Measurements from ENCODE around the gene SPAG16.

Gene SPAG16

GRCh38 chr2:214156971-214157370, 872.7 kb downstream of the SPAG16 start:
- no peak for DNase-seq (ENCODE audit: low read depth, low spot score)

GRCh38 chr2:214158851-214159250, 874.6 kb downstream of the SPAG16 start:
- no peak for DNase-seq (ENCODE audit: low read depth, low spot score)

DNA sequence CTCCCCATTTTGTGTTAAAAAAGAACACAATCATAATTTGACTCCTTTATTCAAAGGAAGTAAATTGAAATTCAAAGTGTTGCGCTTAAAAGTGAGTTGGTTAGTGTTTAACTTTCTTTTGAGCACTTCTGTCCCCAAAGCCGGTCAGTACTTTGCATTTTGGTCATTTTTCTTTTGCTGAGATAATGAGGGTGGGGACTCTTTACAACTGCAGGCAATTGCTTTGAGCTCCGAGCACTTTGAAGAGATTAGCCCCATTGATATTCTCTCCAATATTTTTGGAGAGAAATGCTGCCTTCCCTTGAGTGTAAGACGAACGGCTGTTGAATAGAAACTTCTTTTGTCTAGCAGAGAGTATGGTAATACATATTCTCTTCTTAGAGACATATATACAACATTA, 885.0 kb downstream of the SPAG16 start:
- DNase-seq (ENCODE audit: low read depth, low spot score), result no peak

- no peak for DNase-seq (ENCODE audit: low read depth, low spot score)
Measured at GRCh38 chr2:214169736-214170135, 885.5 kb downstream of the SPAG16 start.

GRCh38 chr2:214174563-214174962, 890.3 kb downstream of the SPAG16 start:
- no peak for DNase-seq (ENCODE audit: low read depth, low spot score)

DNA sequence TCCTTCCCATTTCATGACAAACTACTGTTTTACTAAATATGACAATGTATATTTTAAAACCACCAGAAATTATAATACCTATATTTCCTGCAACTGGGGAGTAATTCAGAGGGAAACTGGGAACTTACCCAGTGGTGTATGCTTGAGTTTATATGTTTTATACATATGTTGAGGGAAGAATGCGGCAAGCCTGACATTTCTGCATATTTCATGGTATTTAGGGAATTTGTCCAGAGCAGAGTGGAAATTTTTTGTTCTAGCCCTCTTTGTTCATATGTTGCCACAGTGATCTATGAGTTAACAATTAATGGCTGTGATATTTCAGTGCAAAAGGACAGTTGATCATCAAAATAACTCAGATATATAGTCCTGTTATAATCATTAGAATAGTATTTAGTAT, 895.8 kb downstream of the SPAG16 start:
- no peak for DNase-seq (ENCODE audit: low read depth, low spot score)

DNA sequence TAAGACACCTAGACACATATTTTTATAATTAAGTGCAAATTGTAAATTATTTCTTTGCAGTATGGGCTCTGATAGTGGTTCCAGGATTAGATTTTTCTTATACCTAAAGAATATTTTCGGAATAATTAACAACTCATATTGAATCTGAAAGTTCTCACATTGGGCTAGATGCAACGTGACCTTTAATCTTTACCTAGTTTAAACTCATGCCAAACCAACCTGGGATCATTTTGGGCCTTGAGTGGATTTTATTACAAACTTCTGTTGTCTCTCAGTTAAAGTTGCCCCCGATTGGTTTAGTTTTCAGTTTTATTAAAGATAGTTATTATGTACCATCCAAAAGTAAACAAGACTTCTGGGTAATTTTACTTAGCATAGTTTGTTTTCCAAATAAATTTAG, 896.4 kb downstream of the SPAG16 start:
- no peak for DNase-seq (ENCODE audit: low read depth, low spot score)

GRCh38 chr2:214184461-214184860, 900.2 kb downstream of the SPAG16 start:
- DNase-seq (ENCODE audit: low read depth, low spot score), result no peak

DNA sequence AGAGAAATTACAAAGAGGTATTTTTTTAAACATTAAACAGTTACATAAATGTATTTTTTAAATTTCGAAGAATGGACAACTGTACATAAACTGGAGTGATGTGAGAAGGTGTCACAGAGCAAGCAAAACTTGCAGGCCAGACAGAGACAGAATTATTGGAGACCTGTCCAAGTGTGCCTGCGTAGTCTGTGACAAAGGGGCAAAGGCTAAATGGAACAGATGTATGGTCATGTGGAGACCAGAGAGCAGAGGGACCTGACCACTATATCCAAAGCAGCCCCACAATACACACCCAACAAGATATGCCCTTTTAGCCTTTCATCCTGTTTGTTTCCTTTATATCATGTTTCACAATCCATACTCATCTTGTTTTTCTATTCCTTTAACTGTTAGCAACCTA, 901.3 kb downstream of the SPAG16 start:
- no peak for DNase-seq (ENCODE audit: low read depth, low spot score)

DNA sequence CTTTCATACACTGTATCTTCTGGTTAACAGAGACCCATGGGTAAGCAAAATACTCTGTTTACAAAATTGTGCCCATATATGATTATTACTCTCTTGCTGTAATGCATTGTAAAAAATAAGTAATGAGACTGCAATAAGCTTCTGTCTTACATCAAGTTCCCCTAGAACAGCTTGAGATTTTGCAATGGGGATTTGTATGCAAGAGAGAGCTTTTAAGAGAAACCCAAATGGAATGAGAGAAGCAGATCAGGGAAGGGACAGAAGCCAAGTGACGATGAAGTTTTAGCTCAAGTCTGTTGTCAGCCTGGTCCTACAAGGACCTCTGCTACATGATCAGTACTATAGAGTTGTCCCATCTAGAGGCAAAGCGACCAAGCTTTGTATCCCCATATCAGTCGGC, 908.4 kb downstream of the SPAG16 start:
- DNase-seq (ENCODE audit: low read depth, low spot score), result no peak

DNA sequence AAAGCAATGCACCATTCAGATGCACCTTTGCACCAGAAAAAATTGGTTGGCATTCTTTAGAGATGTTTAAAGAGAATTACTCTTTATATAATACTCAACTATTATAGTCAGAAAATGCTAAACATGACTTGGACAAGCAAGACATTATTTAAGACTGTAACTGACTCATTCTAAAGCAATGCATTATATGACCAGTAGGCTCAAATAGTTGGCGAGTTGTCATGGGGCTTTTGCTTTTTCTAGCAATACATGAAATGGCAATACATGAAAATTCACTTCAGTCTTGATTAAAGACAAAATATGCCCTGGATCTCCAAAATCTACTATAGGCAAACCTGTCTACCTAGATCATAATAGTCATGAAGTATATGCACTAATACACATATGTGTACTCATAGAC, 909.7 kb downstream of the SPAG16 start:
- no peak for DNase-seq (ENCODE audit: low read depth, low spot score)

DNA sequence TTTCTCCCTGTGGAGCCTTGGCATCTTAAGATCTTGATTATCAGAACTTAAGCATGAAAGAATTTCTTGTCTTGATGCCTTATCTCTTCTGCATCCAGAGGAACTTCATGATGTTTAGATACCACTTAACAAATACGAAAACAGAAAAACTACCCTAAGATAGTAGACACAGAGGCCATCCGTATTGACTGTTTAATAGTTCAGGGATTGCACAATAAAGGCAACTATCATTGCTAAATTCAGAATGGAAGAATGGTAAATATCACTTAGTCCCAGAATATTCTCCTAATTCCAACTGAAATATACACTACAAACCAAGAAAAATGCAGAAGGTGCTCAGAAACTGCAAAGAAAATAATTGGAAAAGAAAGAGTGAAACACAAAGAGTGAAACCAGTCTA, 912.0 kb downstream of the SPAG16 start:
- DNase-seq (ENCODE audit: low read depth, low spot score), result no peak

DNA sequence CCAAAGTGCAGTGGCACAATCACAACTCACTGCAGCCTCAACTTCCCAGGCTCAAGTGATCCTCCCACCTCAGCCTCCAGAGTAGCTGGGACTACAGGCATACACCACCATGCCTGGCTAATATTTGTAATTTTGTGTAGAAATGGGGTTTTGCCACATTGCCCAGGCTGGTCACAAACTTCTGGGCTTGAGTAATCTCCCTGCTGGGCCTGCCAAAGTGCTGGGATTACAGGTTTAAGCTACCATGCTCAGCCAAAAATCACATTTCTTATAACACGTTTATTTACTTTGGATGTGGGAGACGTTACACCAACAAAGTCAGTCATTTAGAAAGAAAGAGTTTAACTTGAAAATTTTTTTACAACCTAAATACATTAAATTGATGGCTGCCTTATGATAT, 917.6 kb downstream of the SPAG16 start:
- DNase-seq (ENCODE audit: low read depth, low spot score), result no peak

GRCh38 chr2:214203214-214203613, 919.0 kb downstream of the SPAG16 start:
- DNase-seq (ENCODE audit: low read depth, low spot score), result no peak

DNA sequence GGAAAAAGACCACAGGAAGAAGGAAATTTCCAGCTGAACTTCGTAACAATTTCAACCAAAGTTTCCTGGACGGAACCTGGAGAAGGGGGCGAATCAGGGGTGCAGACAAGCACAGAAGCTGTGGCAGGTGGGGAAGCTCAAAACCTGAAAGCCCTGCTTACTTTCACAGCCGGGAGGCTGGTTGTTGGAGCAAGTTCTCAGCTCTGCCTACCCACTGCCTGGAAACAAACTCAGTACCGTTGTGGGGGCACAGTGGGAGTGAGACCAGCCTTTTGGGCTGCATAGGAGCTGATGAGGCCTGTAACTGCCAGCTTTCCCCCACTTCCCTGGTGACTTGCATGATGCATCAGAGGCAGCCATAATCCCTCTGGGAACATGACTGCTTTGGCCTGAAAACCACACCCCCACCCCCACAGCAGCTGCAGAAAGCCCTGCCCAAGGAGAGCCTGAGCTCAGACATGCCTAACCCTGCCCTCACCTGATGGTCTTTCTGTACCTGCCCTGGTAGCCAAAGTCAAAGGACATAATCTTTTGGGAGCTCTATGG, 919.6 kb downstream of the SPAG16 start:
- no peak for DNase-seq (ENCODE audit: low read depth, low spot score)

DNA sequence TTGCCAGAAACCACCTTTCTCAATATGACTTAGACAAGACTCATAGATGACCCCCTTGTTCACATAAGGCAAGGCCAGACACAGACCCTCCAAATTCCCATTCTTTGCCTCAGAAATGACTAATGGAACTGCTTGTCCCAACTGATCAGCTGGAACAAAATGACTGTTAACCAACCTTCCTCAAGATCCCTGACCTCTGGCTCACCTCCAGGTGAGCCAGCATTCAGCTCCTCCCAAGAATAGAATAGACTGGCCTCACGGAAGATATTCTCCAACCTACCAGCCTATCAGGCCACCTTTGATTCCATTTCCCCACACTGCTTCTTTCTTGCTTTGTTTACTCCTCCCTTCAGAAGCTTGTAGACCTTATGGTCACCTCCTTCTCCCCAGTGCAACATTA, 930.8 kb downstream of the SPAG16 start:
- DNase-seq (ENCODE audit: low read depth, low spot score), result no peak

DNA sequence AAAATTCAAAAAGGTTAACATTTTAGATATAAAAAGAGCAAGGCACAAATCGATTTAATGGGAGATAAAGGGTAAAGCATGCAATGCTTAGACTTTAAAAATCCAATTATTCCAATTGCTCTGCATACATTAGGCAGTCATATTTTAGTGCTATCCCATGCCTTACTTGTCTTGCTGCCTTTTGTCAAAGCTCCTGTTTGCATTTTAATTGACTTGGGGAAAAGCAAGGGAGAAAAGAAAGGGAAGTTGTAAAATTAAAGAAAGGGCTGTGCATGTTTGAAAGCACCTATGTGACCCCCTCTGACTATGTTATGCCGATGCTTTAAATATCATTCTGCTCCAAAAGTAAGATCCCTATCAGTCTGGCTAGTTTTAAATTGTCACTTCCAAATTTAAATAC, 932.9 kb downstream of the SPAG16 start:
- no peak for DNase-seq (ENCODE audit: low read depth, low spot score)

GRCh38 chr2:214217599-214217998, 933.3 kb downstream of the SPAG16 start:
- DNase-seq (ENCODE audit: low read depth, low spot score), result no peak

DNA sequence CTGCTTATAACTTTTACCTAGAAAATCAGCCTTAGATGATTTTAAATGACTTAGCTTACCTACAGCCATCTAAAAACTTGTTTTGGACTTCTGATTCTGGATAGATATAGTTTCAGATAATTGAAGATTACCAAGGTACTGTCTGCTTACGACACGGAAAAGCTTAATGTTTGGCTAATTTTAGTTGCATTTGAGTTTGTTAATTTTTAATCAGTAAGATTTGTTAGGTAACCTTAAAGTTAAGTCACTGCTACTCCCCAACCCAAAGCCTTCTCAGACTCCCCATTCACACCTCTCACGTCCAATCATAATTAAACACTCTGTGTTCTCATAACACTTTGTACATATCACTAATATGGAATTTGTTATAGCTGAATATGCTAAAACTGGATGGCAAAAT, 936.0 kb downstream of the SPAG16 start:
- DNase-seq (ENCODE audit: low read depth, low spot score), result no peak

GRCh38 chr2:214226061-214226460, 941.8 kb downstream of the SPAG16 start:
- DNase-seq (ENCODE audit: low read depth, low spot score), result no peak

DNA sequence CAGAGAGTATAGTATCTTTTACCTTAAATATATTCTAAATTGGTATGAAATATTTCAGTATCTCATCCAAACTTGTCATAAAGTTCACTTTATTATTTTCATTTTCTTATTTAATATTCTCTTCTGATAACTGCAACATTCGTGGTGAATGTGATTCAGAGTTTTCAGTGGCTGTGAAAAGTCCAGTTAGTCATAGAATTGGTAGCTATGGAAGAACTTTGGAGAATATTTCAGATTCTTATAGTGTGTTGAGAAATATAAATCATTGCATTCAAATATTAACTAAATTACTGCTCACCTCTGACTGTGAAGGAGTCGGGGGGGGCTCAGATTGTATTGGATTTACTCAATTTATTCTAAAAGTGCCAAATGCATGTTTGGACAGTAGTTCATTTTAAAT, 948.0 kb downstream of the SPAG16 start:
- DNase-seq (ENCODE audit: low read depth, low spot score), result no peak

DNA sequence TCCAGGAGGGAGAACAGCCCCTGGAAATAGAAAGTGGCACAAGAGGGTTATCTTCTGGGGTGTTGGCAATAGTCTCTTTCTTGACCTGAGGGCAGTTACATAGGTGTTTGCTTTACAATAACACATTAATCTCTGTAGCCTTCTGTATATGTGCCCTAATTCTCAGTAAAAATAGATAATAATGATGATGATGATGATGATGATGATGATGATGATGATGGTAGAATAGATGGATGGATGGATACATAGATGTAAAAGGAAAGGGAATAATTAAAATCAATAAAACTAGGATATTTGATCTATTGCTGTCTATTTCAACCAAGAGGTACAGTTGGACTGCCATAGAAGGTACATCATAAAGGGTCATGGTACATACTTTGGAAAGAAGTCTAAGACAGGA, 948.9 kb downstream of the SPAG16 start:
- DNase-seq (ENCODE audit: low read depth, low spot score), result no peak

GRCh38 chr2:214242797-214243196, 958.5 kb downstream of the SPAG16 start:
- no peak for DNase-seq (ENCODE audit: low read depth, low spot score)

DNA sequence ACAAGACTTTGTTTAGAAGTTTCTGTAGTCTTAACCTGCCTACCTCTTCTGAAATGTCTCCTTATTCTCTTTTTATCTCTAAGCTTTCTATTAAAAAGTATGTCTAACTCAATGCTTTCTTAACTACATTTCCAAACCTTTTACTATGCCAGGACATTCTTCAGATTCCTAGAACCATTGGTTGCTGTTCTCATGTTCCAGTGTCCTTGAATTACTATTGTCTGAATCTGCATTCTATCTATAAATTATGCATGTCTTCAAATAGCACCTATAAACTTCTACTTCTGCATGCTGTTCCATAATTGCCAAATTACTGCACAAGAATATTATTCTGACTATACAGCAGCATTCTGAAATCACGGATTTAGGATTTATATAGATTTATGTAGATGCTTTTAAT, 960.6 kb downstream of the SPAG16 start:
- peak; percentile 9 for DNase-seq (ENCODE audit: low read depth, low spot score)

DNA sequence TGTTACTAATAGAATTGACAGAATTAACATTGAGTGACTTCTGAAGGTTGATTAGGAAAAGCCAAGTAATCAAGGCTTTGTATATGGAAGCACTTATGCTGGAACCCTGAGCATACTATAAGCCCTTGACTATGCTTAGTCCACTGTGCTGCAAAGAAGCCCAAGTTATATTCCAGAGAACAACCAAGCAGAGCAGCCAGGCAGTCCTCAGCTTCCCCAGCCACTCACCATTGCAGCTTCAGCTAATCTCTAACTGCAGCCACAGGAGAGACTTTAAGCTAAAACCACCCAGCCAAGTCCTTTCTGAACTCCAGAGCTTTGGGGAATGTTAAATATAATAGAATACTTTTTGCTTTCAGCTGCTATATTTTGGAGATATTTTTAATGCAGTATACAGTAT, 962.2 kb downstream of the SPAG16 start:
- DNase-seq (ENCODE audit: low read depth, low spot score), result no peak

Measured in iPS DF 19.7 (cell line).